ENCODE measurements around the gene WDCP. TPM values are rescaled to one million over a fixed set of nuclear protein-coding genes. Genes with fewer than 3 reads are reported as not detected.

WDCP gene
- total and polyA plus RNA-seq, 2 donors (not counting 3 experiments of a cell fraction or from before 2014, with no cell fraction given), result 9.6 to 15.4 TPM

DNA sequence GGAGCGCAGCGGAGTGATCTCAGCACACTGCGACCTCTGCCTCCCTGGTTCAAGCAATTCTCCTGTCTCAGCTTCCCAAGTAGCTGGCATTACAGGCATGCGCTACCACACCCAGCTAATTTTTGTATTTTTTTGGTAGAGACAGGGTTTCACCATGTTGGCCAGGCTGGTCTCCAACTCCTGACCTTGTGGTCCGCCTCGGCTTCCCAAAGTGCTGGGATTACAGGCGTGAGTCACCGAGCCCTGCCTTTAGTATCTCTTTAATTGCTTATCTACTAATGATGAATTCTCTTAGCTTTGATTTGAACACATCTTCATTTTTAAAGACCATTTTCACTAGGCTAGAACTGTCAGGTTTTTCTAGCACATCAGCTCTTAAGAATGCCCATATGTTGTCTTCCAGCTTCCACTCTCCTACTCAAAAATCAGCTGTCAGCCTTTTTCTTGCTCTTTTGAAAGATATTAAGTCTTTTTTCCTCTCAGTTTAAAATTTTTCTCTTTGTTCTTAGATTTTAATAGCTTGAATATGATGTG is 53.4 kb downstream of the WDCP start:
- H2AFZ ChIP-seq (ENCODE audit: low read depth, low read length), result no peak overlapping the region
- no peaks in the 10 kb centered on the region for H3K9me3 ChIP-seq (replicated peaks; ENCODE audit: control insufficient read depth, insufficient read depth, low read length)
- intact Hi-C loops (cut with micrococcal nuclease), result no loop called here
- no peak overlapping the region for H3K4me2 ChIP-seq (ENCODE audit: insufficient read depth, low read length)
- H3K9me1 ChIP-seq (replicated peaks; ENCODE audit: control insufficient read depth, extremely low read depth, insufficient read depth, low read length), result no peaks in the 10 kb centered on the region
- ChIA-PET CTCF (interaction anchor here (0.9 to 2.2 kb wide), 2 partner anchors 67 to 68 kb away, joined by 3 to 11 read pairs; partner anchors contain the start of gene ATAD2B), POLR2A (no interaction called here)
- H3K36me3 ChIP-seq (ENCODE audit: control insufficient read depth in 2 of 2, extremely low read depth in 1 of 2, insufficient read depth in 2 of 2, low read length in 2 of 2), result no peaks in the 10 kb centered on the region
- H3K4me3 ChIP-seq (replicated peaks in 1 of 3; ENCODE audit: insufficient read depth in 1 of 3, low read depth in 1 of 3, low read length in 3 of 3), result no peak overlapping the region
- dilution Hi-C loops (cut with MboI; ENCODE audit: extremely low pct_ligation_motif_present, low sequenced_read_pairs), result no loop called here
- no peaks in the 10 kb centered on the region for H3K79me2 ChIP-seq (ENCODE audit: control insufficient read depth, insufficient read depth, low read length)
- H3K27ac ChIP-seq (ENCODE audit: insufficient read depth, low read depth, low read length), result no peak overlapping the region
- H3K9ac ChIP-seq (replicated peaks; ENCODE audit: extremely low read depth, insufficient read depth, low read length), result no peak overlapping the region
- TF ChIP-seq EZH2 (IDR thresholded peaks at IDR 0.05; ENCODE audit: borderline replicate concordance, low read depth, low read length, severe bottlenecking), result no peak
- TF ChIP-seq POLR2A (IDR thresholded peaks at IDR 0.05; ENCODE audit: low read depth, low read length), result no peak
- no peak for TF ChIP-seq POLR2AphosphoS5 (IDR thresholded peaks at IDR 0.05; ENCODE audit: insufficient read depth, low read depth, low read length)
- H3K4me1 ChIP-seq (ENCODE audit: control insufficient read depth, extremely low read depth, insufficient read depth, low read length), result no peaks in the 10 kb centered on the region
- FAIRE-seq, result no peak
- DNase-seq (ENCODE audit: low read depth, low spot score), result no peak
- H3K27me3 ChIP-seq (ENCODE audit: control insufficient read depth in 2 of 2, insufficient read depth in 2 of 2, low read length in 2 of 2), result no peaks in the 10 kb centered on the region
- no TSS peak for BruUV-seq (replicated peaks)
- H4K20me1 ChIP-seq (replicated peaks; ENCODE audit: control insufficient read depth, extremely low read depth, insufficient read depth, low read length), result no peaks in the 10 kb centered on the region

DNA sequence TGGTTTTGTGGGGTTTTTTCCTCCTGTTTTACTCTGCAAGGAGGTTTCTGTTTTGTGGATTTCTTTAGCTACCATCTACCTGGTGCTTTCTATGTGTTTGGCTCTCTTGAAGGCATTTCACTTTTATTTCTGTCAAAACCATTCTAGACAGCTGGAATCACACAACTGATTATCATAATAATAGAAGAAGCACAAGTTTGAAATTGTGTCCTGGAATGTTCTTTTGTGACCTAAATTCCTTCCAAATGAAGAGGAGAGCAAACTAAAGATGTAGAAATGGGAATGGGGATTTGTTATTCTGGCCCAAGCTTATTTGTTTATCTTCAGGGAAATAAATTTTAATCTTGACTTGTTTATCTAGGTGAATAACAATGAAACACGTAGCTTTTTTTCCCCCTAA is 54.3 kb downstream of the WDCP start:
- DNase-seq (ENCODE audit: low read depth, low spot score) (no peak), FAIRE-seq (no peak)
- no peaks in the 10 kb centered on the region for H3K27me3 ChIP-seq (ENCODE audit: control insufficient read depth in 2 of 2, insufficient read depth in 2 of 2, low read length in 2 of 2)
- intact Hi-C loops (cut with micrococcal nuclease), result no loop called here
- BruUV-seq (replicated peaks), result no TSS peak
- TF ChIP-seq POLR2A (IDR thresholded peaks at IDR 0.05; ENCODE audit: low read depth, low read length) (no peak), EZH2 (IDR thresholded peaks at IDR 0.05; ENCODE audit: borderline replicate concordance, low read depth, low read length, severe bottlenecking) (no peak), GATA2 (IDR thresholded peaks at IDR 0.05; ENCODE audit: insufficient read depth, insufficient read length, low read depth, low read length) (no peak), FOS (IDR thresholded peaks at IDR 0.05; ENCODE audit: borderline replicate concordance, insufficient read depth, low read length) (no peak), MYC (IDR thresholded peaks at IDR 0.05; ENCODE audit: low read depth, low read length) (no peak), POLR2AphosphoS5 (IDR thresholded peaks at IDR 0.05; ENCODE audit: insufficient read depth, low read depth, low read length) (no peak), JUN (IDR thresholded peaks at IDR 0.05; ENCODE audit: borderline replicate concordance, insufficient read depth, insufficient read length, low read depth) (no peak)
- TF ChIP-seq, protein P1, sequence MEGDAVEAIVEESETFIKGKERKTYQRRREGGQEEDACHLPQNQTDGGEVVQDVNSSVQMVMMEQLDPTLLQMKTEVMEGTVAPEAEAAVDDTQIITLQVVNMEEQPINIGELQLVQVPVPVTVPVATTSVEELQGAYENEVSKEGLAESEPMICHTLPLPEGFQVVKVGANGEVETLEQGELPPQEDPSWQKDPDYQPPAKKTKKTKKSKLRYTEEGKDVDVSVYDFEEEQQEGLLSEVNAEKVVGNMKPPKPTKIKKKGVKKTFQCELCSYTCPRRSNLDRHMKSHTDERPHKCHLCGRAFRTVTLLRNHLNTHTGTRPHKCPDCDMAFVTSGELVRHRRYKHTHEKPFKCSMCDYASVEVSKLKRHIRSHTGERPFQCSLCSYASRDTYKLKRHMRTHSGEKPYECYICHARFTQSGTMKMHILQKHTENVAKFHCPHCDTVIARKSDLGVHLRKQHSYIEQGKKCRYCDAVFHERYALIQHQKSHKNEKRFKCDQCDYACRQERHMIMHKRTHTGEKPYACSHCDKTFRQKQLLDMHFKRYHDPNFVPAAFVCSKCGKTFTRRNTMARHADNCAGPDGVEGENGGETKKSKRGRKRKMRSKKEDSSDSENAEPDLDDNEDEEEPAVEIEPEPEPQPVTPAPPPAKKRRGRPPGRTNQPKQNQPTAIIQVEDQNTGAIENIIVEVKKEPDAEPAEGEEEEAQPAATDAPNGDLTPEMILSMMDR (IDR thresholded peaks at IDR 0.05; ENCODE audit: extremely low read depth in 1 of 2, insufficient read depth in 1 of 2, low read depth in 1 of 2, low read length in 2 of 2), result no peak
- TF ChIP-seq, protein P2, sequence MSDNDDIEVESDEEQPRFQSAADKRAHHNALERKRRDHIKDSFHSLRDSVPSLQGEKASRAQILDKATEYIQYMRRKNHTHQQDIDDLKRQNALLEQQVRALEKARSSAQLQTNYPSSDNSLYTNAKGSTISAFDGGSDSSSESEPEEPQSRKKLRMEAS (IDR thresholded peaks at IDR 0.05; ENCODE audit: insufficient read depth, insufficient read length), result no peak
- no peaks in the 10 kb centered on the region for H3K36me3 ChIP-seq (ENCODE audit: control insufficient read depth in 2 of 2, extremely low read depth in 1 of 2, insufficient read depth in 2 of 2, low read length in 2 of 2)
- no peak overlapping the region for H3K9ac ChIP-seq (replicated peaks; ENCODE audit: extremely low read depth, insufficient read depth, low read length)
- no peak overlapping the region for H3K4me3 ChIP-seq (replicated peaks in 1 of 3; ENCODE audit: insufficient read depth in 1 of 3, low read depth in 1 of 3, low read length in 3 of 3)
- ChIA-PET POLR2A (no interaction called here), CTCF (interaction anchor here (0.9 to 2.2 kb wide), 4 partner anchors 9 to 68 kb away, joined by 3 to 11 read pairs (median 4); partner anchors contain the start of gene ATAD2B)
- no peaks in the 10 kb centered on the region for H3K9me1 ChIP-seq (replicated peaks; ENCODE audit: control insufficient read depth, extremely low read depth, insufficient read depth, low read length)
- no peak overlapping the region for H3K27ac ChIP-seq (ENCODE audit: insufficient read depth, low read depth, low read length)
- H4K20me1 ChIP-seq (replicated peaks; ENCODE audit: control insufficient read depth, extremely low read depth, insufficient read depth, low read length), result no peaks in the 10 kb centered on the region
- dilution Hi-C loops (cut with MboI; ENCODE audit: extremely low pct_ligation_motif_present, low sequenced_read_pairs), result no loop called here
- no peaks in the 10 kb centered on the region for H3K4me1 ChIP-seq (ENCODE audit: control insufficient read depth, extremely low read depth, insufficient read depth, low read length)
- no peak overlapping the region for H2AFZ ChIP-seq (ENCODE audit: low read depth, low read length)
- H3K79me2 ChIP-seq (ENCODE audit: control insufficient read depth, insufficient read depth, low read length), result no peaks in the 10 kb centered on the region
- H3K9me3 ChIP-seq (replicated peaks; ENCODE audit: control insufficient read depth, insufficient read depth, low read length), result no peaks in the 10 kb centered on the region
- no peak overlapping the region for H3K4me2 ChIP-seq (ENCODE audit: insufficient read depth, low read length)
